Naive thymus-derived CD4-positive, alpha-beta T cell (primary cell): ENCODE measurements around the gene GDAP1L1. TPM values are rescaled to one million over a fixed set of nuclear protein-coding genes. Genes with fewer than 3 reads are reported as not detected.

Experiments used
- ATAC-seq: fragments of 150-1000 bp; cut with Tn5 transposase; 2 replicates; pipeline ENCODE4 v1.10.0; 2021; ENCODE audit warnings: mild to moderate bottlenecking, moderate library complexity
- CTCF ChIA-PET: fragments of 350-600 bp; sonication (Branson Sonifier 250); formaldehyde crosslinking; loops from one replicate; lab custom pipeline; 2021; ENCODE audit warnings: antibody characterized with exemption; lab: Charles Lee
- POLR2A ChIA-PET: fragments of 350-600 bp; sonication (Branson Sonifier 250); formaldehyde crosslinking; loops from one replicate; lab custom pipeline; 2021; ENCODE audit warnings: antibody characterized with exemption, inconsistent platforms; lab: Charles Lee
- DNase-seq, 9 donors: peaks; one replicate each; pipeline versions ENCODE4 v3.0.0 to v3.0.0-alpha.2; 2020 to 2022; ENCODE audit warnings: mixed read lengths in 1 of 9
- H3K27ac ChIP-seq: one replicate; pipeline ENCODE4 v1.7.0; 2013; ENCODE audit warnings: mild to moderate bottlenecking, low read depth, low read length, moderate library complexity
- H3K27me3 ChIP-seq, 2 donors: one replicate each; pipeline ENCODE4 v1.7.0; 2013; ENCODE audit warnings: low read length in 2 of 2, mild to moderate bottlenecking in 2 of 2, moderate library complexity in 2 of 2; ENCODE audit not compliant: control insufficient read depth in 2 of 2, insufficient read depth in 2 of 2
- H3K36me3 ChIP-seq, 3 experiments: 1 replicate in 2 of 3; 2 replicates in 1 of 3; pipeline ENCODE4 v1.7.0; 2013; ENCODE audit warnings: low read length in 3 of 3, mild to moderate bottlenecking in 3 of 3, moderate library complexity in 1 of 3; ENCODE audit not compliant: insufficient read depth in 3 of 3, control insufficient read depth in 2 of 3
- H3K4me1 ChIP-seq, 2 donors: one replicate each; pipeline ENCODE4 v1.7.0; 2013; ENCODE audit warnings: low read length in 2 of 2, mild to moderate bottlenecking in 2 of 2, moderate library complexity in 1 of 2; ENCODE audit not compliant: control insufficient read depth in 2 of 2, insufficient read depth in 2 of 2
- H3K4me3 ChIP-seq: 2 replicates; pipeline ENCODE4 v1.7.0; 2013; ENCODE audit warnings: mild to moderate bottlenecking, low read length
- H3K9me3 ChIP-seq, 3 experiments: 1 replicate in 2 of 3; 2 replicates in 1 of 3; pipeline ENCODE4 v1.7.0; 2013; ENCODE audit warnings: low read length in 3 of 3; ENCODE audit not compliant: control insufficient read depth in 2 of 3
- H3K27ac Mint-ChIP-seq, 9 donors: one replicate each; pipeline ENCODE4 v1.8.0; 2020 to 2022; ENCODE audit warnings: mixed read lengths in 9 of 9, mild to moderate bottlenecking in 8 of 9, moderate library complexity in 5 of 9, inconsistent platforms in 2 of 9
- H3K27me3 Mint-ChIP-seq, 5 donors: one replicate each; pipeline ENCODE4 v1.8.0; 2021 to 2022; ENCODE audit warnings: mixed read lengths in 5 of 5, mild to moderate bottlenecking in 1 of 5
- H3K36me3 Mint-ChIP-seq, 5 donors: one replicate each; pipeline ENCODE4 v1.8.0; 2020 to 2022; ENCODE audit warnings: mixed read lengths in 5 of 5, mild to moderate bottlenecking in 3 of 5, inconsistent platforms in 1 of 5
- H3K4me1 Mint-ChIP-seq, 7 donors: one replicate each; pipeline ENCODE4 v1.8.0; 2020 to 2022; ENCODE audit warnings: mixed read lengths in 7 of 7, mild to moderate bottlenecking in 3 of 7, inconsistent platforms in 1 of 7
- H3K4me3 Mint-ChIP-seq, 10 donors: one replicate each; pipeline ENCODE4 v1.8.0; 2020 to 2022; ENCODE audit warnings: mild to moderate bottlenecking in 10 of 10, mixed read lengths in 10 of 10, moderate library complexity in 6 of 10, inconsistent platforms in 2 of 10
- H3K9me3 Mint-ChIP-seq, 11 donors: one replicate each; pipeline ENCODE4 v1.8.0; 2020 to 2022; ENCODE audit warnings: mixed read lengths in 11 of 11, mild to moderate bottlenecking in 4 of 11, inconsistent platforms in 1 of 11, moderate library complexity in 1 of 11
- intact Hi-C, 2 donors: fragments of 100-400 bp; cut with micrococcal nuclease; formaldehyde crosslinking; loops; one replicate each; pipeline ENCODE4 v1.15.1; 2023
- polyA plus RNA-seq, 2 donors: library from polyadenylated mRNA; unstranded; fragments of 300-500 nt; fragmentation: Illumina TruSeq; gene quantifications; one replicate each; pipeline ENCODE4 v1.2.3, GENCODE V29; 2021
- total RNA-seq, 6 experiments: library from RNA in 5 of 6; stranded (reverse) in 5 of 6; gene quantifications; 1 replicate in 5 of 6; 2 replicates in 1 of 6; pipeline ENCODE4 v1.2.3 and lab custom pipeline; 2021 to 2026

Gene GDAP1L1
- total and polyA plus RNA-seq, 7 experiments from 2014 or later: not detected

GRCh38 chr20:44217342-44218092, 29.6 kb upstream of the GDAP1L1 start:
- CTCF ChIA-PET: interaction anchor here (0.5 to 10.2 kb wide), 37 partner anchors 10 to 878 kb away, joined by 3 to 365 read pairs (median 4); partner anchors contain the start of genes FITM2 and TTPAL
- Histone ChIP-seq H3K27me3 (no peaks in the 10 kb centered on the region), H3K27ac (peak overlapping the region; percentile 75), H3K4me1 (peaks cover 29 to 33% of the 10 kb centered on the region in 2 donors), H3K4me3 (peak overlapping the region; percentile 57), H3K36me3 (no peaks in the 10 kb centered on the region), H3K9me3 (no peaks in the 10 kb centered on the region)
- peaks cover 0 to 12% (median 6%) of the 10 kb centered on the region in 5 donors for H3K36me3 Mint-ChIP-seq
- H3K9me3 Mint-ChIP-seq: peaks cover 0 to 1% (median 0%) of the 10 kb centered on the region in 11 donors
- peak overlapping the region; percentile 81 to 99 (median 94) for H3K27ac Mint-ChIP-seq
- no peaks in the 10 kb centered on the region for H3K27me3 Mint-ChIP-seq
- peak overlapping the region; percentile 76 to 90 (median 86) for H3K4me3 Mint-ChIP-seq
- intact Hi-C loops: loop anchor here (1.0 to 5.0 kb wide), 10 partner anchors 7 to 517 kb away; partner anchors contain the start of genes FITM2 (in 2 of the 2), OSER1 (in 1 of the 2) and TTPAL (in 1 of the 2)
- ATAC-seq (peak; percentile 68), DNase-seq (peak; percentile 41 to 80 (median 68))
- peaks cover 40 to 85% (median 72%) of the 10 kb centered on the region in 7 donors for H3K4me1 Mint-ChIP-seq
- POLR2A ChIA-PET: interaction anchor here (1.0 to 8.5 kb wide), 9 partner anchors 7 to 427 kb away, joined by 4 to 165 read pairs (median 5); partner anchors contain the start of genes FITM2, OSER1 and TTPAL

- Mint-ChIP-seq H3K27ac (peak overlapping the region; percentile 81 to 99 (median 94)), H3K36me3 (peaks cover 0 to 12% (median 6%) of the 10 kb centered on the region in 5 donors), H3K4me1 (peaks cover 40 to 87% (median 69%) of the 10 kb centered on the region in 7 donors), H3K27me3 (no peaks in the 10 kb centered on the region), H3K4me3 (peak overlapping the region; percentile 76 to 90 (median 86)), H3K9me3 (peaks cover 0 to 1% (median 0%) of the 10 kb centered on the region in 11 donors)
- POLR2A ChIA-PET: interaction anchor here (0.7 to 8.5 kb wide), 10 partner anchors 8 to 485 kb away, joined by 3 to 165 read pairs (median 4); partner anchors contain the start of genes FITM2, OSER1 and TTPAL
- CTCF ChIA-PET: interaction anchor here (0.5 to 10.2 kb wide), 20 partner anchors 11 to 877 kb away, joined by 3 to 365 read pairs (median 5); partner anchors contain the start of genes FITM2 and TTPAL
- no peaks in the 10 kb centered on the region for H3K9me3 ChIP-seq
- peak; percentile 68 for ATAC-seq
- H3K4me1 ChIP-seq: peaks cover 29 to 32% of the 10 kb centered on the region in 2 donors
- intact Hi-C loops: loop anchor here (1.0 to 5.0 kb wide), 3 partner anchors 8 to 259 kb away; partner anchors contain the start of genes OSER1 (in 1 of the 2) and TTPAL (in 1 of the 2)
- H3K27ac ChIP-seq: peak overlapping the region; percentile 75
- H3K36me3 ChIP-seq: no peaks in the 10 kb centered on the region
- H3K4me3 ChIP-seq: peak overlapping the region; percentile 57
- no peaks in the 10 kb centered on the region for H3K27me3 ChIP-seq
- peak in 7 of 9 donors; percentile 59 to 75 (median 72) for DNase-seq
Measured at GRCh38 chr20:44218446-44218845, 28.7 kb upstream of the GDAP1L1 start.

GRCh38 chr20:44219170-44219730, 27.9 kb upstream of the GDAP1L1 start:
- peaks cover 40 to 83% (median 64%) of the 10 kb centered on the region in 7 donors for H3K4me1 Mint-ChIP-seq
- ChIA-PET POLR2A (interaction anchor here (0.7 to 8.5 kb wide), 9 partner anchors 9 to 486 kb away, joined by 3 to 165 read pairs (median 5); partner anchors contain the start of genes FITM2, OSER1 and TTPAL), CTCF (interaction anchor here (0.5 to 10.2 kb wide), 15 partner anchors 14 to 391 kb away, joined by 3 to 365 read pairs (median 5); partner anchors contain the start of genes FITM2 and TTPAL)
- no peaks in the 10 kb centered on the region for H3K27me3 Mint-ChIP-seq
- peak overlapping the region; percentile 75 for H3K27ac ChIP-seq
- H3K27ac Mint-ChIP-seq: peak overlapping the region; percentile 81 to 99 (median 94)
- H3K36me3 ChIP-seq: no peaks in the 10 kb centered on the region
- peaks cover 0 to 1% (median 0%) of the 10 kb centered on the region in 11 donors for H3K9me3 Mint-ChIP-seq
- DNase-seq: peak in 7 of 9 donors; percentile 27 to 46 (median 34)
- no peaks in the 10 kb centered on the region for H3K9me3 ChIP-seq
- no peaks in the 10 kb centered on the region for H3K27me3 ChIP-seq
- intact Hi-C loops: loop anchor here in 1 of 2 donors (5.0 kb wide), 2 partner anchors 53 to 258 kb away; partner anchors contain the start of gene TTPAL
- H3K36me3 Mint-ChIP-seq: peaks cover 0 to 12% (median 6%) of the 10 kb centered on the region in 5 donors
- H3K4me3 ChIP-seq: peak overlapping the region; percentile 57
- ATAC-seq: peak; percentile 47
- H3K4me3 Mint-ChIP-seq: peak overlapping the region; percentile 76 to 90 (median 86)
- H3K4me1 ChIP-seq: peaks cover 29 to 32% of the 10 kb centered on the region in 2 donors

GRCh38 chr20:44219791-44220190, 27.3 kb upstream of the GDAP1L1 start:
- Histone ChIP-seq H3K4me3 (no peak overlapping the region), H3K27ac (peak overlapping the region; percentile 75), H3K4me1 (peaks cover 29 to 32% of the 10 kb centered on the region in 2 donors), H3K9me3 (no peaks in the 10 kb centered on the region), H3K27me3 (no peaks in the 10 kb centered on the region), H3K36me3 (no peaks in the 10 kb centered on the region)
- Mint-ChIP-seq H3K4me3 (peak overlapping the region; percentile 76 to 90 (median 86)), H3K27ac (peak overlapping the region; percentile 81 to 99 (median 94)), H3K4me1 (peaks cover 40 to 83% (median 67%) of the 10 kb centered on the region in 7 donors), H3K27me3 (no peaks in the 10 kb centered on the region), H3K9me3 (peaks cover 0 to 1% (median 0%) of the 10 kb centered on the region in 11 donors), H3K36me3 (peaks cover 0 to 12% (median 6%) of the 10 kb centered on the region in 5 donors)
- ATAC-seq (no peak), DNase-seq (no peak)
- intact Hi-C loops: loop anchor here in 1 of 2 donors (5.0 kb wide), 2 partner anchors 53 to 258 kb away; partner anchors contain the start of gene TTPAL
- ChIA-PET CTCF (interaction anchor here (1.0 to 10.2 kb wide), 3 partner anchors 15 to 154 kb away, joined by 3 to 365 read pairs (median 4); partner anchors contain the start of gene FITM2), POLR2A (interaction anchor here (1.5 to 8.5 kb wide), 4 partner anchors 10 to 379 kb away, joined by 3 to 165 read pairs (median 8); partner anchors contain the start of genes FITM2 and OSER1)

GRCh38 chr20:44221368-44221954, 25.6 kb upstream of the GDAP1L1 start:
- POLR2A ChIA-PET: interaction anchor here (0.8 to 1.2 kb wide), 2 partner anchors 12 to 89 kb away, joined by 3 read pairs; partner anchors contain the start of gene FITM2
- DNase-seq (no peak), ATAC-seq (no peak)
- Histone ChIP-seq H3K4me3 (no peak overlapping the region), H3K4me1 (peaks cover 27 to 29% of the 10 kb centered on the region in 2 donors), H3K36me3 (no peaks in the 10 kb centered on the region), H3K27ac (peak overlapping the region; percentile 75), H3K27me3 (no peaks in the 10 kb centered on the region), H3K9me3 (no peaks in the 10 kb centered on the region)
- Mint-ChIP-seq H3K9me3 (peaks cover 0 to 1% (median 0%) of the 10 kb centered on the region in 11 donors), H3K27ac (peak overlapping the region in 8 of 9 donors; percentile 88 to 99 (median 94)), H3K27me3 (no peaks in the 10 kb centered on the region), H3K36me3 (peaks cover 0 to 5% (median 0%) of the 10 kb centered on the region in 5 donors), H3K4me3 (peak overlapping the region in 5 of 10 donors; percentile 8 to 82 (median 34)), H3K4me1 (peaks cover 32 to 68% (median 52%) of the 10 kb centered on the region in 7 donors)
- intact Hi-C loops: no loop called here
- CTCF ChIA-PET: interaction anchor here (10.2 kb wide), 1 partner anchor 89 kb away, joined by 365 read pairs; the partner anchor contains the start of gene FITM2
